GM21786 (cell line): ENCODE measurements around the gene KCNQ1.

ENCODE experiments used
- ATAC-seq: cut with Tn5 transposase; IDR thresholded peaks from one replicate; pipeline ENCODE4 v1.9.1; 2021; ENCODE audit not compliant: unreplicated experiment

KCNQ1 gene

DNA sequence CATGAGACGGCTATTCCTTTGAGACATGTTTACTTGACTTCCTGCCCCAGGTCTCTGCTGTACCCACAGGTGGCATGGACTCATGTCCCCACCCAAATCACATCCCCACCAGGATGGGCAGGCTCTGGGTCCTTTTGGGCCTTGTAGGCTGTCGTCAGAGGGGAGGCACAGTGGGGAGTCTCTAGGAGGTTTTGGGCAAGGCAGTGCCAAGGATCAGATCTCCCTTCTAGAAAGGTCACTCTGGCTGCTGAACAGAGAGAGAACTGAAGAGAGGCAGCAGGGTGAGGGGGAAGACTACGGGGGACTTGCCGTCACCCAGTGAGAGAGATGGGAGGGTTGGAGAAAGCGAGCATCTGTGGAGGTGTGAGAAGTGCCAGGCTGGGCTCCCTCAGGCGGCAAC is 259.5 kb downstream of the KCNQ1 start:
- no peak for ATAC-seq

- no peak for ATAC-seq
These were observed 260.2 kb downstream of the KCNQ1 start for GRCh38 chr11:2704896-2705606.

DNA sequence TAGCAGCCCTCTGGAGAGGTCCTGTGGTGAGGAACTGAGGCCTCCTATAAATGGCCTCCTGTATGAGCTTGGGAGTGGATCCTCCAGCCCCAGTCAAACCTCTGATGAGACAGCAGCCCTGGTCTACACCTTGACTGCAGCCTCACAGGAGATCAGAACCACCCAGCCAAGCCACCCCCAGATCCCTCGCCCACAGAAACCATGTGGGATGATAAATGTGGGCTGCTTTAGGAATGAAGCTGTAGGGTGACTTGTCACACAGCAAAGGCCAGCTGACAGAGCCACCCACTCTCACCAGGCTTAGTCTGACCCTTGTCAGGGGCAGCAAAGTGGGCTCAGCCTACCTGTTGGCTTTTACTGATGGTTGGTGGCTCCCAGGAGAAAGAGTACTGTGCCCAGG is 261.5 kb downstream of the KCNQ1 start:
- ATAC-seq = no peak

- no peak for ATAC-seq
These were observed 262.9 kb downstream of the KCNQ1 start for GRCh38 chr11:2707736-2708135.

GRCh38 chr11:2708151-2708581 is 263.4 kb downstream of the KCNQ1 start:
- no peak for ATAC-seq

GRCh38 chr11:2708757-2709281 is 264.0 kb downstream of the KCNQ1 start:
- ATAC-seq = no peak

DNA sequence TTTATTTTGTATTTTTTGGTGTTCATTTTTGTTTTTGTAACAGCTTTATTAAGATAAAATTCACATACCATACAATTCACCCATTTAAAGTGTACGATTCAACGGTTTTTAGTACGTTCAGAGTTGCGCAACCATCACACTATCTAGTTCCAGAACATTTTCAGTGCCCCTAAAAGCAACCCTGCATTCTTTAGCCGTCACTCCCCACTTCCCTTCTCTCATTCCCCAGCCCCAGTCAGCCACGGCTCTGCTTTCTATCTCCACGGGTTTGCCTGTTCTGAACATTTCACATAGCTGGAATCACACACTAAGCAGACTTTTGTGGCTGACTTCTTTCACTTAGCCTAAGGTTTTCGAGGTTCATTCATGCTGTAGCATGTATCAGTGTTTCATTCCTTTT is 264.6 kb downstream of the KCNQ1 start:
- no peak for ATAC-seq

GRCh38 chr11:2711161-2711560 is 266.4 kb downstream of the KCNQ1 start:
- ATAC-seq = no peak

DNA sequence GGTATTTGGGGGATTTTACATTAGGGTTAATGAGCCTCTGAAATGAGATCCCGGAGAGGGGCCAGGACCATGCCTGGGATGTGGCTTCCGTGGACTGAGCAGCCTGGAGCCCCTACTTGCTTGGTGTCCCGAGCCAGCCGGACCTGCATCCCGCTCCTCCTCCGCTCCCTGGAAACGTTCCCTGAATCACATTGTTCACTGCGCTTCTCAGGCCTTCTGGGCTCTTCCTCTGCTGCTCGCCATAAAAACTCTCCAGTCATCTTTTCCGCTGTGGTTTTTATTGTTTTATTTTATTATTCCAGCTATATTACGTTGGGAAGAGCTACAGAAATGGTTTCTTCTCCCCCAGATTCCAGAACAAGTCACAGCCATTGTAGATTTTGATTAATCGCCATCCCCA is 268.3 kb downstream of the KCNQ1 start:
- no peak for ATAC-seq

DNA sequence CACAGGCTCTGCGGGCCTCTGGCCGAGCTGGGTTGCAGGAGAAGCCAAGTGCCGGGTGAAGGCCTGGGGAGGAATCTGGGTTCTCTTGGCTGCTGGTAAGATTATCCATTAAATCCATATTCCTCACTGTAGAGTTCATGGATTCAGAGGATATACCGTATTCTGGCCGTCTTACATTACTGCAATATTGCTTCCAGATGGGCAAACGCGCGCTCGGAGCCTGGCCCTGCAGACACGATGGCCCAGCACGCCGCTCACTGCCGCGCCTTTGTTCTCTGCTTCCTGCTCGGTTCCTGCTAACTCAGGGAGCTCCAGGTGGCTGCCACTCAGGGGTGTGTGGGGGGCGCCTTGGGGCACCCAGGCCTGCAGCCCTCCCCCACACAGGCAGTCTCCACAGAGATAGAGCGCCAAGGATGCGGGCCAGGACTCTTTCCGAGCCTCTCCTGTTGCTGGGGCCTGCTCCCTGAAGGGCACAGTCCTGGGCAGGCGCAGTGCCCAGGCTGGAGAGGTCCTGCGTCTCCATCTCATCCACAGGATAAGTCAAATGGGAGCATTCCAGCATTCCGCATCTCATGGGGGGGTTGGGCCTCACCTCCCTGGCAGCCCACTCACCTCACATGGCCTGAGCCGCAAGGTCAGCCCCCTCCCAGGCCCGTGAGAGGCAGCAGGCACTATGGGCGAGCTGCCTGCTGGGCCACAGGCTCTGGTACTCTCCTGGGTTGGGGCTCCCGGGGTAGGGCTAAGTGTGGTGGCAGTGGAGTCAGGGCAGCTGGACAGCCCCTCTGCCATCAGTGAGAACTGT is 269.1 kb downstream of the KCNQ1 start:
- no peak for ATAC-seq

DNA sequence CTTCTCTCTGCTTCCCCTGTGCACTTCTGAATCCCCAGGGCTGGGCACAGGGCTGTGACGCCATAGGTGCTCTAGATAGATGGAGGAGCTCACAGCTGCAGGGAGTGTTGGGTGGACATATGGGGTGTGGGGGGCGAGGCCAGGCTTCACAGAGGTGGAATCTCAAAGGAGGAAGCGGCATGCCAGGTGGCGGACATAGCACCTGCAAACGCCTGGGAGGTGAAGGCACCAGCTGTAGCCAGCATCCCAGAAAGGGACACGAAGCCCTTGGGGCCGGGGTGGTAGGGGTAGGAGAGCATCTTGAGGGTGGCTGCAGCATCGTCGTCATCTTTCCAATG is 269.6 kb downstream of the KCNQ1 start:
- no peak for ATAC-seq

DNA sequence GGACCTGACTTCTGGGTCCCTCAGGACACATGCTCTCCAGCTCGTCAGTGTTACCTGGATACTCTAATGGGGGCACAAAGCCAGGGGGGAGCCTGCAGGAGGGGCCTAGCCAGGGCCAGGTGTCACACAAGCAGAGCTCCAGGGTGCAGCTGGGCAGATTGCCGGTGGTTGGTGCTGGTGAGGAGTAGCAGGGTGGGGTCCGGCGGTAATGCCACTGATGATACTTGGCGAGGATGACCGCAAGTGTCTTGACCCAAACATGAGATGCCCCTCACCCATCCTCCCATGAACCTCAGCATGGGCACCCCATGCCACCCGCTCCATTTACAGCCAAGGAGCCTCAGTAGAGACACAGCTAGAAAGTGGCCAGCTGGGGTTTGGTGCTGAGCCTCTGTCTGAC is 270.1 kb downstream of the KCNQ1 start:
- ATAC-seq = no peak

- no peak for ATAC-seq
These were observed 271.0 kb downstream of the KCNQ1 start for GRCh38 chr11:2715716-2716350.

GRCh38 chr11:2716376-2717095 is 271.7 kb downstream of the KCNQ1 start:
- ATAC-seq = no peak

DNA sequence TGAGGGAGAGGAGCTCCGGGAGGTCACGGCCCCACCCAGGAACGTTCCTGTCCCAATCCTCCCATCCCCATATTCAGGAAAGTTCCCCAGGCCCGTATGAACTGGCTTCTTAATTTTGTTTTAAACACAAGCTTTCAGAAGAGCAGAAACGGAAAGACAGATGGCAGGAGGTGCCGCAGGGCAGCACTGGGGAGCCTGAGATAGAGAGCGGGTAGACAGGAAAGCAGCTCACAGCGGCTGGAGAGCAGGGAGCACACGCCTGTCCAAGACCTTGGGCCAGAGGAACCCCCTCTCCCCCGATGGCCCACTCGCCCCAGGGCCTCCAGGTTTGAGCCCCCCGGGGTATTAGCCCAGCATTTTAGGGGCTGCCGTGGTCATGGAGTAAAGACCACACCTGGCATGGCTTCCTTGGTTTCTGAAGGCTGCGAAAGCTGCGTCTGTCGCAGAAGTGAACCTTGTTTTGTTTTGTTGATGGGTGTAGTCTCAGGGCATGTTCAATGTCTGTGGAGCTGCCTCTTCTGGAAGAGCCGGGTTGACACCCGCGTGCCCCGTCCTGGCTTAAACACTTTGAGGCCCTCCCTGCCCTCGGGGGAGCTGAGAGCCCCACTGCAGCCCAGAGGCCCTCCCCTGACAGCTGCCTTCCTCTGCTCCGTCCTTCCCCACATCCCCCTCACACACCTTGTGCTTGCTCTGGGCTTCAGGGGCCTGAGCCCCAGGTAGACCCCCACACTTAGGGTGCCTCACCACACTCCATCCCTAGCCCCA is 272.9 kb downstream of the KCNQ1 start:
- no peak for ATAC-seq

GRCh38 chr11:2718817-2719438 is 274.1 kb downstream of the KCNQ1 start:
- ATAC-seq = no peak

GRCh38 chr11:2719831-2720590 is 275.2 kb downstream of the KCNQ1 start:
- no peak for ATAC-seq

DNA sequence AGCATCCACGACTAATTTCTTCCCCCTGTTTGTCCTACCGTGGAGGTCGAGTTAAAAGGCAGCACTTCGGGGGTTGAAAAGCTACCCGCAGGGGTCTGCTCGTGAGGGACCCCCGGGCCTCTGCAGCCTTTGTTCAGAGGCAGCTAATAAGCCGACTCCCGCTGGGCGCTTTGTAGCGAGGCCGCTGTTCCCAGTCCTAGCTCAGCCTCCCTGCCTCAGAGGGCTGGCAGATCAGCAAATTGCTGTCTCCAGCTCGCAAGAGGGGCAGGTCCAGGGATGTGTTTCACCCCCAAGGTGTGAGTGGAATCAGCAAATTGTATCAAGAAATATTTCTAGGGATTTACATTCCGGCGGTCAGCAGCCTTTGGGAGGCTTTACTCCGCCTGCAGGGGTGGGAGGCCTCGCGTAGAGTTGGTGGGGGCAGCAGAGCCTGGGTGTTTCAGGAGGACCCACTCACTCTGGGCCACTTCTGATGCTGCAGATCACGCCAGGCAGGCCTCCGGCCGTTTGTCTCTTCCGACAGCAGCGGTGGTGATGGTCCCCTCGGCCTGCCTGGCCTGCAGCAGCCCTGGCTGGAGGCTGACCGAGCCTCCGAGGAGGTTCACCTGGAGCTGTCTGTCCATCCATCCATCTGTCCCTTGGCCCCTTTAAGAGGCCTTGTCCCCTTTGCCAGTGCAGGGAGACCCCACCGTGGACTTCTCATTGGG is 276.6 kb downstream of the KCNQ1 start:
- no peak for ATAC-seq

DNA sequence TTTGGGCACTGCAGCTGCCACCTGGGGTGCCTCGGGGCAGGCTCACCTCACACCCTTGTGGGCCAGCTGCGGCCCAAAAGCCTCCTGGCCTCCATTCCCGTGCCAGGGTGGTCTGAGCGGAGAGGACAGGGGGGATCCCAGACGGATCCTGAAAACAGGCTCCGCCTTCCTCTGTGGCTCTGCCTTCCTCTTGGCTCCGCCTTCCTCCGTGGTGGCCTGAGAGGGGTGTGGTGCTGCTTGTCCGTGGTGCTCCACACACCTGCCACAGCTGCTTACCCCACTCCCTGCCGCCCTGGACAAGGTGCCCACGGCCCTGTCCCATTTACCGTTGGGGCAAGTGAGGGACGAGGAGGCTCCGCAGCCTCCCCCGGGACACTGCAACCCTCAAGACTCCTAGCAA is 278.1 kb downstream of the KCNQ1 start:
- no peak for ATAC-seq
